Kidney (tissue), 14 donors: ENCODE measurements around the gene NHLH1. TPM values are rescaled to one million over a fixed set of nuclear protein-coding genes. Genes with fewer than 3 reads are reported as not detected.
A peak's percentile ranks its signal among the peaks of the same experiment; 100 is the strongest.

Source experiments
- DNase-seq, 5 donors: peaks; one replicate each; pipeline ENCODE4 v3.0.0-alpha.2; 2013 to 2020
- FAIRE-seq: peaks from 2 replicates; lab custom pipeline; 2012; peaks lifted over from hg19 to GRCh38; lab: Jason Lieb, UNC
- H3K27ac ChIP-seq, 2 donors: one replicate each; pipeline ENCODE4 v1.7.0; 2013; ENCODE audit warnings: low read depth in 2 of 2, low read length in 2 of 2, inconsistent platforms in 1 of 2
- H3K27me3 ChIP-seq: one replicate; pipeline ENCODE4 v1.7.1; 2013; ENCODE audit warnings: low read length, inconsistent platforms; ENCODE audit not compliant: control insufficient read depth, insufficient read depth
- H3K36me3 ChIP-seq, 3 donors: one replicate each; pipeline versions ENCODE4 v1.7.0 to v1.7.1; 2013; ENCODE audit warnings: low read length in 3 of 3, control low read depth in 1 of 3, inconsistent platforms in 1 of 3; ENCODE audit not compliant: insufficient read depth in 3 of 3, control insufficient read depth in 2 of 3
- H3K4me1 ChIP-seq, 3 donors: one replicate each; pipeline versions ENCODE4 v1.7.0 to v1.7.1; 2013; ENCODE audit warnings: low read length in 3 of 3, inconsistent platforms in 1 of 3, low read depth in 1 of 3; ENCODE audit not compliant: control insufficient read depth in 2 of 3, insufficient read depth in 2 of 3
- H3K4me3 ChIP-seq, 3 donors: one replicate each; pipeline versions ENCODE4 v1.7.0 to v1.8.1; 2013; ENCODE audit warnings: low read length in 3 of 3, control low read depth in 1 of 3, inconsistent platforms in 1 of 3
- H3K9ac ChIP-seq, 3 donors: one replicate each; pipeline versions ENCODE4 v1.7.0 to v1.7.1; 2013; ENCODE audit warnings: low read length in 3 of 3, control low read depth in 1 of 3, inconsistent platforms in 1 of 3
- H3K9me3 ChIP-seq, 3 donors: one replicate each; pipeline versions ENCODE4 v1.7.0 to v1.7.1; 2013; ENCODE audit warnings: low read length in 3 of 3, control low read depth in 1 of 3, inconsistent platforms in 1 of 3; ENCODE audit not compliant: control insufficient read depth in 2 of 3, insufficient read depth in 1 of 3
- CTCF ChIP-seq: IDR thresholded peaks from 3 replicates; pipeline ENCODE4 v1.5.1; 2012; ENCODE audit warnings: mild to moderate bottlenecking, moderate library complexity, borderline replicate concordance; ENCODE audit not compliant: insufficient read depth; ENCODE audit errors: extremely low read depth
- intact Hi-C: fragments of 100-400 bp; cut with DNase I; formaldehyde crosslinking; loops from one replicate; pipeline ENCODE4 v1.11.1; 2022
- polyA plus RNA-seq: library from polyadenylated mRNA; stranded (reverse); fragments of 350-450 nt; fragmentation: Illumina TruSeq; extraction: RNeasy Lipid Tissue Mini Kit (QIAGEN cat#74804); gene quantifications from one replicate; pipeline ENCODE4 v1.2.3, GENCODE V29; 2014; ENCODE audit warnings: low read depth, low replicate concordance; ENCODE audit not compliant: insufficient read depth
- total RNA-seq: library from RNA; stranded (reverse); fragmentation: NEBNext Ultra II Directional; extraction: Animal tissue kit (Norgen Biotek cat#: 25700); gene quantifications from one replicate; pipeline ENCODE4 v1.2.1, GENCODE V29; 2021
- donor health status: control.
- donor health status: control.
- donor health status: control.
- donor health status: control.
- donor health status: control.
- donor health status: DM: yes; HTN: yes; CAD: no.
- donor health status: Normal renal cell carcinoma (clear cell type).

The NHLH1 gene
- total and polyA plus RNA-seq, 2 donors from 2014 or later: 0.09 TPM; not detected in 1

- no peak overlapping the region for H3K27ac ChIP-seq
- no peak for FAIRE-seq
- no peaks in the 10 kb centered on the region for H3K36me3 ChIP-seq
- peaks cover 0 to 9% (median 0%) of the 10 kb centered on the region in 3 donors for H3K4me1 ChIP-seq
- H3K27me3 ChIP-seq: no peaks in the 10 kb centered on the region
- no peak for TF ChIP-seq CTCF
- no peaks in the 10 kb centered on the region for H3K9me3 ChIP-seq
- H3K9ac ChIP-seq: no peak overlapping the region
- intact Hi-C loops: no loop called here
- H3K4me3 ChIP-seq: no peak overlapping the region
- no peak for DNase-seq
Observed at GRCh38 chr1:160374306-160375110, 7.6 kb downstream of the NHLH1 start.

- H3K9me3 ChIP-seq: no peaks in the 10 kb centered on the region
- H3K27me3 ChIP-seq: no peaks in the 10 kb centered on the region
- no peak overlapping the region for H3K4me3 ChIP-seq
- TF ChIP-seq CTCF: no peak
- peak in 2 of 5 donors; percentile 8 to 22 for DNase-seq
- no peak for FAIRE-seq
- no peak overlapping the region for H3K9ac ChIP-seq
- no peak overlapping the region for H3K27ac ChIP-seq
- H3K4me1 ChIP-seq: peaks cover 0 to 9% (median 0%) of the 10 kb centered on the region in 3 donors
- no peaks in the 10 kb centered on the region for H3K36me3 ChIP-seq
- intact Hi-C loops: no loop called here
Observed at GRCh38 chr1:160375788-160376524, 9.1 kb downstream of the NHLH1 start.

- FAIRE-seq: peak; percentile 15
- no peak overlapping the region for H3K9ac ChIP-seq
- peak; percentile 98 for TF ChIP-seq CTCF
- no peak overlapping the region for H3K4me3 ChIP-seq
- no peaks in the 10 kb centered on the region for H3K9me3 ChIP-seq
- H3K27me3 ChIP-seq: no peaks in the 10 kb centered on the region
- peaks cover 0 to 9% (median 0%) of the 10 kb centered on the region in 3 donors for H3K4me1 ChIP-seq
- H3K27ac ChIP-seq: no peak overlapping the region
- H3K36me3 ChIP-seq: no peaks in the 10 kb centered on the region
- peak in 3 of 5 donors; percentile 54 to 84 (median 80) for DNase-seq
- intact Hi-C loops: no loop called here
Observed at GRCh38 chr1:160376525-160377131, 9.8 kb downstream of the NHLH1 start.
